ENCODE results near the gene SAPCD2. TPM values are rescaled to one million over a fixed set of nuclear protein-coding genes. Genes with fewer than 3 reads are reported as not detected.

The SAPCD2 gene
- total and polyA plus RNA-seq, 2 experiments from 2014 or later, result 13.4 to 60.3 TPM

- no peaks in the 10 kb centered on the region; the same call in 2 of the 3 replicates for H3K36me3 Mint-ChIP-seq (ENCODE audit: low read depth)
- H3K4me1 Mint-ChIP-seq, result peaks cover 4% of the 10 kb centered on the region; the same call in 1 of the 3 replicates
- H3K4me3 ChIP-seq, result no peak overlapping the region
- H3K9me3 Mint-ChIP-seq, result no peaks in the 10 kb centered on the region
- H3K36me3 ChIP-seq (ENCODE audit: insufficient read depth), result no peaks in the 10 kb centered on the region
- H3K4me3 Mint-ChIP-seq, result no peak overlapping the region
- peaks cover 24% of the 10 kb centered on the region for H3K27me3 ChIP-seq (ENCODE audit: insufficient read depth)
- peaks cover 7% of the 10 kb centered on the region; the same call in 1 of the 2 replicates for H3K79me2 ChIP-seq (replicated peaks; ENCODE audit: insufficient read depth)
- no peak for DNase-seq (ENCODE audit: low spot score)
- ATAC-seq, result no peak
- peaks cover 27% of the 10 kb centered on the region for H3K27me3 Mint-ChIP-seq (ENCODE audit: insufficient read depth, low read depth, poor library complexity)
- H2AFZ ChIP-seq, result no peak overlapping the region
- no peak overlapping the region for H3K4me2 ChIP-seq
- H3K9me2 ChIP-seq (ENCODE audit: insufficient read depth), result no peaks in the 10 kb centered on the region
- H3F3A ChIP-seq (replicated peaks; ENCODE audit: low read depth), result no peaks in the 10 kb centered on the region
- no peak overlapping the region for H3K27ac Mint-ChIP-seq
- H4K20me1 ChIP-seq (replicated peaks; ENCODE audit: insufficient read depth), result no peaks in the 10 kb centered on the region; the same call in 1 of the 2 replicates
- no peak overlapping the region for H3K27ac ChIP-seq (ENCODE audit: low read depth)
- H3K4me1 ChIP-seq (ENCODE audit: insufficient read depth), result peaks cover 7% of the 10 kb centered on the region; the same call in 1 of the 2 replicates
- no peak for TF ChIP-seq NANOG (IDR thresholded peaks at IDR 0.05; ENCODE audit: borderline replicate concordance)
- TF ChIP-seq ZNF331 (CRISPR knock-in tag; IDR thresholded peaks at IDR 0.05; ENCODE audit: low read depth), result no peak
- no peak for TF ChIP-seq ETS1 (IDR thresholded peaks at IDR 0.05)
- no peak for TF ChIP-seq EZH2phosphoT487 (IDR thresholded peaks at IDR 0.05; ENCODE audit: unreplicated experiment)
- TF ChIP-seq ZNF114 (CRISPR knock-in tag; IDR thresholded peaks at IDR 0.05), result no peak
- TF ChIP-seq REST (IDR thresholded peaks at IDR 0.05; ENCODE audit: unreplicated experiment), result no peak
- no peak for TF ChIP-seq EZH2 (IDR thresholded peaks at IDR 0.05; ENCODE audit: low read depth, unreplicated experiment)
- no peak for TF ChIP-seq CREB1 (CRISPR knock-in tag; IDR thresholded peaks at IDR 0.05; ENCODE audit: low read depth)
- TF ChIP-seq POLR2AphosphoS5 (IDR thresholded peaks at IDR 0.05; ENCODE audit: low read depth), result no peak
- no peak for TF ChIP-seq CTCF (conservative IDR thresholded peaks at IDR 0.05; ENCODE audit: low read depth in 2 of 2)
These were observed 27.3 kb downstream of the SAPCD2 start for GRCh38 chr9:137042751-137043727.
